ENCODE measurements around the gene RERE. TPM values are rescaled to one million over a fixed set of nuclear protein-coding genes. Genes with fewer than 3 reads are reported as not detected.

The RERE gene
- total and polyA plus RNA-seq, 2 experiments from 2014 or later: 148 to 170 TPM

DNA sequence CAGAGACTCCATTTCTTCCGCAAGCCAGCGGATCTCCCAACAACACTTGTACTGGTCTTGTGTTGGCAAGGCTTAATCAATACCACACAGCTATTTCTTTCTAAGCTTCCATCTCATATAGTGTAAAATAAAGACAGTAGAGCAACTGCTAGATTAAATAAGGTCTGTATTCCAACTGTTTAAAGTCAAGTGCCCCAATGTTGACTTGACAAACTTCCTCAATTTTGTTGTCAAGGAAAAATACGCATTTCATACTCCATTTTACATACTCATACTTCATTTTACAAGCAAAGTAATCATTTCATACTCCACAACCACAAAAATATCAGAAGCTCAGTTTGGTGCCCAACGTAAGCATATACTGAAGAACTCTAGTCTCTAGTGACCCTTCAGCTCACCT is 143.0 kb downstream of the RERE start (continued):
- TF ChIP-seq, protein P1, sequence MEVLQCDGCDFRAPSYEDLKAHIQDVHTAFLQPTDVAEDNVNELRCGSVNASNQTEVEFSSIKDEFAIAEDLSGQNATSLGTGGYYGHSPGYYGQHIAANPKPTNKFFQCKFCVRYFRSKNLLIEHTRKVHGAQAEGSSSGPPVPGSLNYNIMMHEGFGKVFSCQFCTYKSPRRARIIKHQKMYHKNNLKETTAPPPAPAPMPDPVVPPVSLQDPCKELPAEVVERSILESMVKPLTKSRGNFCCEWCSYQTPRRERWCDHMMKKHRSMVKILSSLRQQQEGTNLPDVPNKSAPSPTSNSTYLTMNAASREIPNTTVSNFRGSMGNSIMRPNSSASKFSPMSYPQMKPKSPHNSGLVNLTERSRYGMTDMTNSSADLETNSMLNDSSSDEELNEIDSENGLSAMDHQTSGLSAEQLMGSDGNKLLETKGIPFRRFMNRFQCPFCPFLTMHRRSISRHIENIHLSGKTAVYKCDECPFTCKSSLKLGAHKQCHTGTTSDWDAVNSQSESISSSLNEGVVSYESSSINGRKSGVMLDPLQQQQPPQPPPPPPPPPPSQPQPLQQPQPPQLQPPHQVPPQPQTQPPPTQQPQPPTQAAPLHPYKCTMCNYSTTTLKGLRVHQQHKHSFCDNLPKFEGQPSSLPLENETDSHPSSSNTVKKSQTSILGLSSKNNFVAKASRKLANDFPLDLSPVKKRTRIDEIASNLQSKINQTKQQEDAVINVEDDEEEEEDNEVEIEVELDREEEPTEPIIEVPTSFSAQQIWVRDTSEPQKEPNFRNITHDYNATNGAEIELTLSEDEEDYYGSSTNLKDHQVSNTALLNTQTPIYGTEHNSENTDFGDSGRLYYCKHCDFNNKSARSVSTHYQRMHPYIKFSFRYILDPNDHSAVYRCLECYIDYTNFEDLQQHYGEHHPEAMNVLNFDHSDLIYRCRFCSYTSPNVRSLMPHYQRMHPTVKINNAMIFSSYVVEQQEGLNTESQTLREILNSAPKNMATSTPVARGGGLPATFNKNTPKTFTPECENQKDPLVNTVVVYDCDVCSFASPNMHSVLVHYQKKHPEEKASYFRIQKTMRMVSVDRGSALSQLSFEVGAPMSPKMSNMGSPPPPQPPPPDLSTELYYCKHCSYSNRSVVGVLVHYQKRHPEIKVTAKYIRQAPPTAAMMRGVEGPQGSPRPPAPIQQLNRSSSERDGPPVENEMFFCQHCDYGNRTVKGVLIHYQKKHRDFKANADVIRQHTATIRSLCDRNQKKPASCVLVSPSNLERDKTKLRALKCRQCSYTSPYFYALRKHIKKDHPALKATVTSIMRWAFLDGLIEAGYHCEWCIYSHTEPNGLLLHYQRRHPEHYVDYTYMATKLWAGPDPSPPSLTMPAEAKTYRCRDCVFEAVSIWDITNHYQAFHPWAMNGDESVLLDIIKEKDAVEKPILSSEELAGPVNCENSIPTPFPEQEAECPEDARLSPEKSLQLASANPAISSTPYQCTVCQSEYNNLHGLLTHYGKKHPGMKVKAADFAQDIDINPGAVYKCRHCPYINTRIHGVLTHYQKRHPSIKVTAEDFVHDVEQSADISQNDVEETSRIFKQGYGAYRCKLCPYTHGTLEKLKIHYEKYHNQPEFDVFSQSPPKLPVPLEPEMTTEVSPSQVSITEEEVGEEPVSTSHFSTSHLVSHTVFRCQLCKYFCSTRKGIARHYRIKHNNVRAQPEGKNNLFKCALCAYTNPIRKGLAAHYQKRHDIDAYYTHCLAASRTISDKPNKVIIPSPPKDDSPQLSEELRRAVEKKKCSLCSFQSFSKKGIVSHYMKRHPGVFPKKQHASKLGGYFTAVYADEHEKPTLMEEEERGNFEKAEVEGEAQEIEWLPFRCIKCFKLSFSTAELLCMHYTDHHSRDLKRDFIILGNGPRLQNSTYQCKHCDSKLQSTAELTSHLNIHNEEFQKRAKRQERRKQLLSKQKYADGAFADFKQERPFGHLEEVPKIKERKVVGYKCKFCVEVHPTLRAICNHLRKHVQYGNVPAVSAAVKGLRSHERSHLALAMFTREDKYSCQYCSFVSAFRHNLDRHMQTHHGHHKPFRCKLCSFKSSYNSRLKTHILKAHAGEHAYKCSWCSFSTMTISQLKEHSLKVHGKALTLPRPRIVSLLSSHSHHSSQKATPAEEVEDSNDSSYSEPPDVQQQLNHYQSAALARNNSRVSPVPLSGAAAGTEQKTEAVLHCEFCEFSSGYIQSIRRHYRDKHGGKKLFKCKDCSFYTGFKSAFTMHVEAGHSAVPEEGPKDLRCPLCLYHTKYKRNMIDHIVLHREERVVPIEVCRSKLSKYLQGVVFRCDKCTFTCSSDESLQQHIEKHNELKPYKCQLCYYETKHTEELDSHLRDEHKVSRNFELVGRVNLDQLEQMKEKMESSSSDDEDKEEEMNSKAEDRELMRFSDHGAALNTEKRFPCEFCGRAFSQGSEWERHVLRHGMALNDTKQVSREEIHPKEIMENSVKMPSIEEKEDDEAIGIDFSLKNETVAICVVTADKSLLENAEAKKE (CRISPR knock-in tag; IDR thresholded peaks at IDR 0.05): no peak
- TF ChIP-seq, protein P2, sequence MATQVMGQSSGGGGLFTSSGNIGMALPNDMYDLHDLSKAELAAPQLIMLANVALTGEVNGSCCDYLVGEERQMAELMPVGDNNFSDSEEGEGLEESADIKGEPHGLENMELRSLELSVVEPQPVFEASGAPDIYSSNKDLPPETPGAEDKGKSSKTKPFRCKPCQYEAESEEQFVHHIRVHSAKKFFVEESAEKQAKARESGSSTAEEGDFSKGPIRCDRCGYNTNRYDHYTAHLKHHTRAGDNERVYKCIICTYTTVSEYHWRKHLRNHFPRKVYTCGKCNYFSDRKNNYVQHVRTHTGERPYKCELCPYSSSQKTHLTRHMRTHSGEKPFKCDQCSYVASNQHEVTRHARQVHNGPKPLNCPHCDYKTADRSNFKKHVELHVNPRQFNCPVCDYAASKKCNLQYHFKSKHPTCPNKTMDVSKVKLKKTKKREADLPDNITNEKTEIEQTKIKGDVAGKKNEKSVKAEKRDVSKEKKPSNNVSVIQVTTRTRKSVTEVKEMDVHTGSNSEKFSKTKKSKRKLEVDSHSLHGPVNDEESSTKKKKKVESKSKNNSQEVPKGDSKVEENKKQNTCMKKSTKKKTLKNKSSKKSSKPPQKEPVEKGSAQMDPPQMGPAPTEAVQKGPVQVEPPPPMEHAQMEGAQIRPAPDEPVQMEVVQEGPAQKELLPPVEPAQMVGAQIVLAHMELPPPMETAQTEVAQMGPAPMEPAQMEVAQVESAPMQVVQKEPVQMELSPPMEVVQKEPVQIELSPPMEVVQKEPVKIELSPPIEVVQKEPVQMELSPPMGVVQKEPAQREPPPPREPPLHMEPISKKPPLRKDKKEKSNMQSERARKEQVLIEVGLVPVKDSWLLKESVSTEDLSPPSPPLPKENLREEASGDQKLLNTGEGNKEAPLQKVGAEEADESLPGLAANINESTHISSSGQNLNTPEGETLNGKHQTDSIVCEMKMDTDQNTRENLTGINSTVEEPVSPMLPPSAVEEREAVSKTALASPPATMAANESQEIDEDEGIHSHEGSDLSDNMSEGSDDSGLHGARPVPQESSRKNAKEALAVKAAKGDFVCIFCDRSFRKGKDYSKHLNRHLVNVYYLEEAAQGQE (IDR thresholded peaks at IDR 0.05; ENCODE audit: unreplicated experiment): no peak
- no peak for TF ChIP-seq JUNB (IDR thresholded peaks at IDR 0.05; ENCODE audit: unreplicated experiment)
- TF ChIP-seq CREB1 (CRISPR knock-in tag; IDR thresholded peaks at IDR 0.05; ENCODE audit: low read depth): no peak
- TF ChIP-seq STAT1 (IDR thresholded peaks at IDR 0.05; ENCODE audit: unreplicated experiment): no peak
- TF ChIP-seq NANOG (IDR thresholded peaks at IDR 0.05; ENCODE audit: borderline replicate concordance): no peak
- no peak for TF ChIP-seq EZH2phosphoT487 (IDR thresholded peaks at IDR 0.05; ENCODE audit: unreplicated experiment)
- no peak for TF ChIP-seq EZH2 (IDR thresholded peaks at IDR 0.05; ENCODE audit: low read depth, unreplicated experiment)
- TF ChIP-seq, protein P3, sequence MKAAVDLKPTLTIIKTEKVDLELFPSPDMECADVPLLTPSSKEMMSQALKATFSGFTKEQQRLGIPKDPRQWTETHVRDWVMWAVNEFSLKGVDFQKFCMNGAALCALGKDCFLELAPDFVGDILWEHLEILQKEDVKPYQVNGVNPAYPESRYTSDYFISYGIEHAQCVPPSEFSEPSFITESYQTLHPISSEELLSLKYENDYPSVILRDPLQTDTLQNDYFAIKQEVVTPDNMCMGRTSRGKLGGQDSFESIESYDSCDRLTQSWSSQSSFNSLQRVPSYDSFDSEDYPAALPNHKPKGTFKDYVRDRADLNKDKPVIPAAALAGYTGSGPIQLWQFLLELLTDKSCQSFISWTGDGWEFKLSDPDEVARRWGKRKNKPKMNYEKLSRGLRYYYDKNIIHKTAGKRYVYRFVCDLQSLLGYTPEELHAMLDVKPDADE (IDR thresholded peaks at IDR 0.05): no peak
